K562 (cell line): ENCODE measurements around the gene RUNDC1. TPM values are rescaled to one million over a fixed set of nuclear protein-coding genes. Genes with fewer than 3 reads are reported as not detected.
A peak's percentile ranks its signal among the peaks of the same experiment; 100 is the strongest.

Experiments
- CEBPZ ChIP-seq: fragments of 150-350 bp; IDR thresholded peaks from 2 replicates; pipeline ENCODE4 v1.6.1; 2014; ENCODE audit warnings: low read depth, mild to moderate bottlenecking, low read length, borderline replicate concordance
- GABPB2 ChIP-seq: fragments of 250-450 bp; sonication (Bioruptor Pico); conservative IDR thresholded peaks from 2 replicates; pipeline ENCODE4 v1.5.1; 2021; ENCODE audit warnings: mild to moderate bottlenecking
- HMGXB4 ChIP-seq: sonication (generic); formaldehyde crosslinking; IDR thresholded peaks from 2 replicates; pipeline ENCODE4 v1.8.1; 2023; ENCODE audit warnings: mild to moderate bottlenecking, missing genetic modification reagents
- IRF1 ChIP-seq: sonication (generic); formaldehyde crosslinking; IDR thresholded peaks from 2 replicates; pipeline ENCODE4 v1.8.0; 2022; ENCODE audit warnings: missing genetic modification reagents, mild to moderate bottlenecking, borderline replicate concordance
- KDM2B ChIP-seq: fragments of 250-450 bp; sonication (Bioruptor Pico); IDR thresholded peaks from 2 replicates; pipeline ENCODE4 v1.8.0; 2021; ENCODE audit warnings: mild to moderate bottlenecking, moderate library complexity
- RREB1 ChIP-seq: fragments of 250-450 bp; sonication (Bioruptor Pico); IDR thresholded peaks from 2 replicates; pipeline ENCODE4 v1.4.0; 2020
- ZNF592 ChIP-seq: fragments of 450-650 bp; IDR thresholded peaks from 2 replicates; pipeline ENCODE4 v1.6.1; 2017; ENCODE audit warnings: antibody characterized with exemption, mild to moderate bottlenecking
- polyA plus RNA-seq, 8 experiments: library from polyadenylated mRNA; depleted of rRNA in 4 of 8; stranded (reverse) in 5 of 8; unstranded in 3 of 8; fragments of >200 nt; fragmentation: Nextera tagmentation in 2 of 8; fragmentation: Illumina TruSeq in 1 of 8; extraction: Ambion mirVana in 2 of 8; extraction: Trizol in 1 of 8; gene quantifications; 2 replicates each; pipeline versions ENCODE4 v1.2.1 to v1.2.3, GENCODE V29; 2011 to 2014; ENCODE audit warnings: inconsistent platforms in 1 of 8, missing spikeins in 1 of 8
- total RNA-seq, 7 experiments: library from RNA; depleted of rRNA in 6 of 7; stranded (reverse); fragments of >200 nt in 6 of 7; fragmentation: Illumina TruSeq in 2 of 7; extraction: Trizol in 2 of 7; gene quantifications; 2 replicates each; pipeline versions ENCODE4 v1.2.1 to v1.2.3, GENCODE V29; 2011 to 2021; ENCODE audit warnings: low replicate concordance in 1 of 7

The RUNDC1 gene
- total and polyA plus RNA-seq, 9 of the 15 experiments (the other 6 are each of a cell fraction or from before 2014, with no cell fraction given) = 3.4 to 12.6 (median 9.4) TPM

GRCh38 chr17:42980274-42980765 lies at the start of gene RUNDC1 (continued):
- TF ChIP-seq IRF1 (CRISPR knock-in tag) (no peak), KDM2B (CRISPR knock-in tag) (no peak), RREB1 (CRISPR knock-in tag) (peak; percentile 22; the same call in 1 of the 2 replicates), CEBPZ (no peak), GABPB2 (no peak), HMGXB4 (CRISPR knock-in tag) (no peak), ZNF592 (no peak)
